BJ (cell line): ENCODE data around the gene ZNF264. TPM values are rescaled to one million over a fixed set of nuclear protein-coding genes. Genes with fewer than 3 reads are reported as not detected.

Source experiments
- CTCF ChIA-PET: fragments of 350-600 bp; formaldehyde crosslinking; extraction: SDS; loops from one replicate; lab custom pipeline; 2021; ENCODE audit warnings: antibody characterized with exemption, inconsistent platforms; lab: Yijun Ruan, JAX
- POLR2A ChIA-PET: fragments of 300-600 bp; sonication (Branson Sonifier 250); formaldehyde crosslinking; extraction: SDS; loops from one replicate; lab custom pipeline; 2021; ENCODE audit warnings: antibody characterized with exemption; lab: Charles Lee
- DNase-seq: peaks from one replicate; pipeline ENCODE4 v3.0.0-alpha.2; 2011; ENCODE audit warnings: low read depth
- H3K27me3 ChIP-seq: 2 replicates; pipeline ENCODE4 v1.6.0; 2011; ENCODE audit warnings: low read length; ENCODE audit not compliant: control insufficient read depth, insufficient read depth
- H3K36me3 ChIP-seq: 2 replicates; pipeline ENCODE4 v1.5.1; 2011; ENCODE audit warnings: low read length; ENCODE audit not compliant: control insufficient read depth, insufficient read depth
- H3K4me3 ChIP-seq: 2 replicates; pipeline ENCODE4 v1.5.1; 2011; ENCODE audit warnings: low read depth, mild to moderate bottlenecking, control low read depth, low read length
- polyA minus RNA-seq: library from RNA; depleted of rRNA, polyadenylated mRNA; stranded (reverse); fragments of >200 nt; gene quantifications from 2 replicates; pipeline ENCODE4 v1.2.3, GENCODE V29; 2011; rRNA and poly(A)+ RNA removed
- polyA plus RNA-seq: library from polyadenylated mRNA; depleted of rRNA; stranded (reverse); fragments of >200 nt; gene quantifications from 2 replicates; pipeline ENCODE4 v1.2.3, GENCODE V29; 2011; rRNA removed
- TF ChIP-seq, protein P1 (sequence below): IDR thresholded peaks from 2 replicates; pipeline ENCODE4 v1.5.1; 2011; ENCODE audit warnings: low read depth, mild to moderate bottlenecking, control low read depth, inconsistent platforms, low read length, moderate library complexity; ENCODE audit not compliant: insufficient read depth

Gene ZNF264
- polyA plus RNA-seq (7.0 and 7.1 TPM in 2 replicates), polyA minus RNA-seq (31.4 and 41.2 TPM in 2 replicates)

DNA sequence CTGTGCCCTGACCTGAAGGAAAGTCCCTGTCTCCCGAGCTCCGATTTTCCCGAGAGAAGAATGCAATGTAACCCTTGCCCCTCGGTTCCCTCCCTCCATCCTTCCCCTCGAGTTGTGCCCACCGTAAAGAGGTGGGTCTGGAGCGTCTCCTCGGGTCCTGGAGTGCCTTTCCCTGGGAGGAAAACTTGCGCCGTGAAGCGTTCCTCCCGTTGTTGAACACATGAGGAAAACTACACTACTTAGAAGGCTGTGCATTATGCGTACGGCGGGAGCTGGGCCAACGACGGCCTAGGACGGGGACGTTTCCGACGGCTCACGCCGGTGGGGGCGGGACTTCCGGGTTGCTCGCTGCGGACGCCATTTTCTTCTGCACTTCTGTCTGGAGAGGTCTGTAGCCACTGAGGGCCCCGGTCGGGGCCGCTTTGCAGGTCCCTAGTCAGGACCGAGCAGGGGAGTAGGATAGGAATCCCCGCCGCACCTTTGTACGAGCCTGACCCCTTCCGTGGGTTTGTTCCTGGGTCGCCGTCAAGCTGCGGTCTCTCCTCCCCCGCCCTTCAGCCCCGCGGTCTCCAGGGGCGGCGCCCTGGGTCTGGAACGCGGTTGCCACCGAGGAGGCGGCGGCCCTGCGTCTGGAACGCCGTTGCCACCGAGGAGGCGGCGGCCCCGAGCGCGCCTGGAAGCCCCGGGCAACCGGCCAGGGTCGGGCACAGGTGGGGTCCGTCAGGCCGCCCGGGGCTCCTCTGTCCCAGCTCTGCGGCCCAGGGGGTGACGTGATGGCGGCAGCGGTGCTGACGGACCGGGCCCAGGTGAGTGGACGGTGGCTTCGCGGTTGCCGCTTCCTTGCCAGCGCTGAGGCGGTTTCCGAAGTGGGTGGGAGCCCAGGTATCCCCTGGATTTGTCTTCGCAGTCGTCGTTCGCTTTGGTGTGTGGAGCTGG lies at the start of gene ZNF264:
Gene ZNF264, plus strand, starts transcription at position 360 of the 936 bp plus-strand sequence. Its CDS starts 414 bp downstream, at position 774.
- CTCF ChIA-PET: interaction anchor here (1.2 kb wide), 1 partner anchor 16 kb away, joined by 3 read pairs; no protein-coding TSS in a partner anchor
- H3K36me3 ChIP-seq: peaks cover 15% of the 10 kb centered on the region
- H3K27me3 ChIP-seq: no peaks in the 10 kb centered on the region
- H3K4me3 ChIP-seq: peak within 1 kb of the TSS; percentile 80
- TF ChIP-seq, protein P1, sequence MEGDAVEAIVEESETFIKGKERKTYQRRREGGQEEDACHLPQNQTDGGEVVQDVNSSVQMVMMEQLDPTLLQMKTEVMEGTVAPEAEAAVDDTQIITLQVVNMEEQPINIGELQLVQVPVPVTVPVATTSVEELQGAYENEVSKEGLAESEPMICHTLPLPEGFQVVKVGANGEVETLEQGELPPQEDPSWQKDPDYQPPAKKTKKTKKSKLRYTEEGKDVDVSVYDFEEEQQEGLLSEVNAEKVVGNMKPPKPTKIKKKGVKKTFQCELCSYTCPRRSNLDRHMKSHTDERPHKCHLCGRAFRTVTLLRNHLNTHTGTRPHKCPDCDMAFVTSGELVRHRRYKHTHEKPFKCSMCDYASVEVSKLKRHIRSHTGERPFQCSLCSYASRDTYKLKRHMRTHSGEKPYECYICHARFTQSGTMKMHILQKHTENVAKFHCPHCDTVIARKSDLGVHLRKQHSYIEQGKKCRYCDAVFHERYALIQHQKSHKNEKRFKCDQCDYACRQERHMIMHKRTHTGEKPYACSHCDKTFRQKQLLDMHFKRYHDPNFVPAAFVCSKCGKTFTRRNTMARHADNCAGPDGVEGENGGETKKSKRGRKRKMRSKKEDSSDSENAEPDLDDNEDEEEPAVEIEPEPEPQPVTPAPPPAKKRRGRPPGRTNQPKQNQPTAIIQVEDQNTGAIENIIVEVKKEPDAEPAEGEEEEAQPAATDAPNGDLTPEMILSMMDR: no peak
- peak; percentile 36 for DNase-seq
- POLR2A ChIA-PET: interaction anchor here (1.0 kb wide), 1 partner anchor 20 kb away, joined by 3 read pairs; no protein-coding TSS in a partner anchor

DNA sequence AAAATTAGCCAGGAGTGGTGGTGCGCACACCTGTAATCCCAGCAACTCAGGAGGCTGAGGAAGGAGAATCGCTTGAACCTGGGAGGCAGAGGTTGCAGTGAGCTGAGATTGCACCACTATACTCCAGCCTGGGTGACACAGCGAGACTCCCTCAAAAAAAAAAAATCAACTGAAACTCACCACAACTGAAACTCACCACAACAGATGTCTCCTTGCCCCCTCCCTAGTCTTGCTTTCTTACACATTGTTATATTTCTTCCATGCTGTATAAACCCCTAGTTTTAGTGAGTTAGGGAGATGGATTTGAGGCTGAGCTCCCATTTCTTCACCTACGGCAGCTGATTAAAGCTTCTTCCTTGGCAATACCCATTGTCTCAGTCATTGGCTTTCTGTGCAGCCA lies 49.6 kb upstream of the ZNF264 start:
- ChIA-PET POLR2A (no interaction called here), CTCF (no interaction called here)
- Histone ChIP-seq H3K4me3 (no peak overlapping the region), H3K27me3 (no peaks in the 10 kb centered on the region), H3K36me3 (no peaks in the 10 kb centered on the region)
- TF ChIP-seq, protein P1: no peak
- DNase-seq: no peak

DNA sequence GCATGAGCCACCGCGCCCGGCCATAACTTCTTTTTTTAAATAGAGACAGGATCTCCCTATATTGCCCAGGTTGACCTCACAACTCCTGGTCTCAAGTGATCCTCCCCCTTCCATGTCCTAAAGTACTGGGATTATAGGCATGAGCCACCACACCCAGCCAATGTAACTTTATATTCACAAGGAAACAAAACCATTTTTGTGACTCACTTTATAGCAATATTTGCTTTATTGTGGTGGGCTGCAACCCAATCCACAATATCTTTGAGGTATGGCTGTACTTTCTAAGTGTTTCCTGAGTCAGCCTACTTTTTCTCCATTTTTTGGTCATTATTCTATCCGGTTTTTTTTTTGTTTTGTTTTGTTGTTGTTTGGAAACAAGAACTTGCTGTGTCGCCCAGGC lies 38.4 kb upstream of the ZNF264 start:
- TF ChIP-seq, protein P1: no peak
- ChIA-PET CTCF (no interaction called here), POLR2A (no interaction called here)
- DNase-seq: no peak
- Histone ChIP-seq H3K27me3 (no peaks in the 10 kb centered on the region), H3K36me3 (no peaks in the 10 kb centered on the region), H3K4me3 (no peak overlapping the region)

DNA sequence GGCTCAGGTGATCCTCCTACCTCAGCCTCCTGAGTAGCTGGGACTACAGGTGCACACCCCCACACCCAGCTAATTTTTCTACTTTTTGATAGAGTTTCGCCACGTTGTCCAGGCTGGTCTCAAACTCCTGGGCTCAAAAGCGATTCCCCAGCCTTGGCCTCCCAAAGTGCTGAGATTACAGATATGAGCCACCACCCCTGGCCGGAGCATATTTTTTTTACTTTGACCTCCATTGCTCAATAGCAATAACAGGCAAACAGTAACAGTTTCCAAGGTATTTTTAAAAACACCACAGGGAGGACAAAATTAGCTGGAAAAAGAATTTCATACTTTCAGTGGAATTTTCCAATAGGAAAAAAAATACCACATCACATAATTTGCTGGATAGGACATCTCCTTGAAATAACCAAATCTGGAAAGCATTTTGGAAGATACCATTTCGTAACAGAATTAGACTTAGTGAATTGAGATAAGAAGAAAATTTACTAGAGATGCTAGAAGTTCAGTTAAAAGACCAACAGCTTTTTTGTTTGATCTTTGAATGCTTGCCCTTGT lies 29.2 kb upstream of the ZNF264 start:
- POLR2A ChIA-PET: no interaction called here
- H3K36me3 ChIP-seq: no peaks in the 10 kb centered on the region
- CTCF ChIA-PET: no interaction called here
- no peaks in the 10 kb centered on the region for H3K27me3 ChIP-seq
- H3K4me3 ChIP-seq: no peak overlapping the region
- TF ChIP-seq, protein P1: no peak
- no peak for DNase-seq

DNA sequence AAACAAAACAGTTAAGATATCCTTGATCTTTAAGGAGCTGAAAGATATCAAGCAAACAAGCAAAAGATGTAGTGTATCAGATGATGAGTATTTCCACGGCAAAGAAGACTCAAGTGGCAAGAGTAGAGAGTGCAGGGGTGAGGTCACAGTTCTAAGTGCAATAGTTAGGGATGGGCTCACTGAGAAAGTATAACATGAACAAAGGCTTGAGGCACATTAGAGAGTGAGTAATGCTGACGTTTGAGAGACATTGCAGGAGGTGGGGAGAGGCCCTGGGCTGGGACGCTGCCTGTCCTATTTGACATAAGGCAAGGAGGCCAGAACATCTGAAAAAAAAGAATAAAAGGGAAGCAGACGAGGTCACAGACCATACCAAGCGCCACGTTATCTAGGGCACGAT lies 25.5 kb upstream of the ZNF264 start:
- no peak overlapping the region for H3K4me3 ChIP-seq
- CTCF ChIA-PET: no interaction called here
- POLR2A ChIA-PET: no interaction called here
- no peaks in the 10 kb centered on the region for H3K36me3 ChIP-seq
- H3K27me3 ChIP-seq: no peaks in the 10 kb centered on the region
- no peak for DNase-seq
- TF ChIP-seq, protein P1: no peak
